ENCODE results near the gene CCNT2. TPM values are rescaled to one million over a fixed set of nuclear protein-coding genes. Genes with fewer than 3 reads are reported as not detected.

CCNT2 gene
- total RNA-seq, 1 experiment from 2014 or later = 18.9 TPM

DNA sequence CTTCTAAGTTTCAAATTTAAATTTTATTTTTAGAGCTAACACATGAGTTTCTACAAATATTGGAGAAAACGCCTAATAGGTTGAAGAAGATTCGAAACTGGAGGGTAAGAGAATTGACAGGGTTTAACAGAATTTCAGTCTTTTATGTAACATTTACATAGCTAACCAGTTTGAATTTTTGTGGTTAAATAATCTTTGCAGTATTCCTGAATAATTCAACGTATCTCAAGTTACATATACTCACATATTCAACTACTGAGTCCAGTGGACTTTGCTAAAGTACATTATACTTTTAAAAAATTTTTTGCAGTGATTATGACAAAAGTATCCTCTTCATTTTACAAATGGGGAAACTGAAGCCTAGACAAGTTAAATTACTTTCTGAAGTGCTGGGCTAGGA, 34.0 kb downstream of the CCNT2 start:
- CTCF ChIA-PET = no interaction called here
- H3K27me3 ChIP-seq (ENCODE audit: low read length) = no peaks in the 10 kb centered on the region
- no peaks in the 10 kb centered on the region for H3K9me3 ChIP-seq (ENCODE audit: low read length)
- no peaks in the 10 kb centered on the region for H4K20me1 ChIP-seq (ENCODE audit: low read length)
- POLR2A ChIA-PET (ENCODE audit: unreplicated experiment) = no interaction called here
- TF ChIP-seq EZH2phosphoT487 (IDR thresholded peaks at IDR 0.05; ENCODE audit: borderline replicate concordance, low read length) (no peak), EZH2 (IDR thresholded peaks at IDR 0.05; ENCODE audit: low read length, unreplicated experiment) (no peak)
- TF ChIP-seq, protein P1, sequence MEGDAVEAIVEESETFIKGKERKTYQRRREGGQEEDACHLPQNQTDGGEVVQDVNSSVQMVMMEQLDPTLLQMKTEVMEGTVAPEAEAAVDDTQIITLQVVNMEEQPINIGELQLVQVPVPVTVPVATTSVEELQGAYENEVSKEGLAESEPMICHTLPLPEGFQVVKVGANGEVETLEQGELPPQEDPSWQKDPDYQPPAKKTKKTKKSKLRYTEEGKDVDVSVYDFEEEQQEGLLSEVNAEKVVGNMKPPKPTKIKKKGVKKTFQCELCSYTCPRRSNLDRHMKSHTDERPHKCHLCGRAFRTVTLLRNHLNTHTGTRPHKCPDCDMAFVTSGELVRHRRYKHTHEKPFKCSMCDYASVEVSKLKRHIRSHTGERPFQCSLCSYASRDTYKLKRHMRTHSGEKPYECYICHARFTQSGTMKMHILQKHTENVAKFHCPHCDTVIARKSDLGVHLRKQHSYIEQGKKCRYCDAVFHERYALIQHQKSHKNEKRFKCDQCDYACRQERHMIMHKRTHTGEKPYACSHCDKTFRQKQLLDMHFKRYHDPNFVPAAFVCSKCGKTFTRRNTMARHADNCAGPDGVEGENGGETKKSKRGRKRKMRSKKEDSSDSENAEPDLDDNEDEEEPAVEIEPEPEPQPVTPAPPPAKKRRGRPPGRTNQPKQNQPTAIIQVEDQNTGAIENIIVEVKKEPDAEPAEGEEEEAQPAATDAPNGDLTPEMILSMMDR (conservative IDR thresholded peaks at IDR 0.05; ENCODE audit: low read depth, low read length) = no peak
- no peaks in the 10 kb centered on the region for H3K9me2 ChIP-seq (replicated peaks; ENCODE audit: low read length)
- ATAC-seq (no peak), DNase-seq (no peak)
- H3K27ac ChIP-seq (ENCODE audit: low read length) = no peak overlapping the region
- intact Hi-C loops (cut with micrococcal nuclease) = no loop called here
- no peak overlapping the region for H3K4me3 ChIP-seq (ENCODE audit: low read length)
- H3K4me1 ChIP-seq (ENCODE audit: insufficient read depth, low read length) = no peaks in the 10 kb centered on the region
- no peak overlapping the region for H2AFZ ChIP-seq (ENCODE audit: low read length)
- H3K9ac ChIP-seq (ENCODE audit: low read length) = no peak overlapping the region
- H3K4me2 ChIP-seq (ENCODE audit: low read length) = no peak overlapping the region
- no TSS peak for BruUV-seq (replicated peaks)
- no peaks in the 10 kb centered on the region for H3F3A ChIP-seq (ENCODE audit: low read length, unreplicated experiment)
- no peaks in the 10 kb centered on the region for H3K79me2 ChIP-seq (ENCODE audit: low read length)
- H3K36me3 ChIP-seq (ENCODE audit: low read depth, low read length) = peaks cover 62% of the 10 kb centered on the region

DNA sequence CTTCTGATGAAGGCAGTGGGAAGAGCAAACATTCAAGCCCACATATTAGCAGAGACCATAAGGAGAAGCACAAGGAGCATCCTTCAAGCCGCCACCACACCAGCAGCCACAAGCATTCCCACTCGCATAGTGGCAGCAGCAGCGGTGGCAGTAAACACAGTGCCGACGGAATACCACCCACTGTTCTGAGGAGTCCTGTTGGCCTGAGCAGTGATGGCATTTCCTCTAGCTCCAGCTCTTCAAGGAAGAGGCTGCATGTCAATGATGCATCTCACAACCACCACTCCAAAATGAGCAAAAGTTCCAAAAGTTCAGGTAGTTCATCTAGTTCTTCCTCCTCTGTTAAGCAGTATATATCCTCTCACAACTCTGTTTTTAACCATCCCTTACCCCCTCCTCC, 35.4 kb downstream of the CCNT2 start:
- Histone ChIP-seq H3K4me2 (ENCODE audit: low read length) (no peak overlapping the region), H3K79me2 (ENCODE audit: low read length) (no peaks in the 10 kb centered on the region), H3K27me3 (ENCODE audit: low read length) (no peaks in the 10 kb centered on the region), H3F3A (ENCODE audit: low read length, unreplicated experiment) (no peaks in the 10 kb centered on the region), H3K36me3 (ENCODE audit: low read depth, low read length) (peaks cover 57% of the 10 kb centered on the region), H3K9me3 (ENCODE audit: low read length) (no peaks in the 10 kb centered on the region), H3K4me1 (ENCODE audit: insufficient read depth, low read length) (peaks cover 10% of the 10 kb centered on the region), H4K20me1 (ENCODE audit: low read length) (no peaks in the 10 kb centered on the region), H3K9ac (ENCODE audit: low read length) (no peak overlapping the region), H2AFZ (ENCODE audit: low read length) (no peak overlapping the region), H3K27ac (ENCODE audit: low read length) (no peak overlapping the region), H3K4me3 (ENCODE audit: low read length) (no peak overlapping the region), H3K9me2 (replicated peaks; ENCODE audit: low read length) (no peaks in the 10 kb centered on the region)
- ChIA-PET CTCF (no interaction called here), POLR2A (ENCODE audit: unreplicated experiment) (no interaction called here)
- DNase-seq = no peak
- BruUV-seq (replicated peaks) = no TSS peak
- TF ChIP-seq, protein P1 (conservative IDR thresholded peaks at IDR 0.05; ENCODE audit: low read depth, low read length) = no peak
- TF ChIP-seq EZH2phosphoT487 (IDR thresholded peaks at IDR 0.05; ENCODE audit: borderline replicate concordance, low read length) (no peak), EZH2 (IDR thresholded peaks at IDR 0.05; ENCODE audit: low read length, unreplicated experiment) (no peak)
- no peak for ATAC-seq
- intact Hi-C loops (cut with micrococcal nuclease) = no loop called here

DNA sequence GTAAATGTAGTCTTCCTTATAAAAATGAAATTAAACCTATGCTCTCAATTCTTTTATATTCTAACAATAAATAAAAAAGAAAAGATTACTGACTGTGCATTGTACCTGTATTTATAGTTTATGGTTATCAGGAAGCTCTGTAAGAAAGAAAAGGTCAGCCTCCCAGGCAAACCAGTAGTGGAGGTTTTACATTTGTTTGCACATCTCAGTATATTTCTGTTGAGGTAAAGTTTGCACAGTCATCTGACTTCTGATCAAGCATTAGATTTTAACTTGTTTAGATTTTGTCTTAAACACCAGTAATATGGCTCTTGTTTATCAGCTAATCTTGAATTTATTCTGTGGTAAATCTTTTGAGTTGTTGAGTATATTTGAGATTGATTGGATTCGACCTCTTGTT, 37.1 kb downstream of the CCNT2 start:
- no peak for ATAC-seq
- no peak overlapping the region for H3K4me3 ChIP-seq (ENCODE audit: low read length)

More for the DNA sequence above, 37.1 kb downstream of the CCNT2 start:
- ChIA-PET CTCF (no interaction called here), POLR2A (ENCODE audit: unreplicated experiment) (no interaction called here)
- intact Hi-C loops (cut with micrococcal nuclease) = no loop called here
- no peak for DNase-seq
- Histone ChIP-seq H3K79me2 (ENCODE audit: low read length) (no peaks in the 10 kb centered on the region), H3K9ac (ENCODE audit: low read length) (no peak overlapping the region), H3K27ac (ENCODE audit: low read length) (no peak overlapping the region), H3K4me2 (ENCODE audit: low read length) (no peak overlapping the region), H3K9me2 (replicated peaks; ENCODE audit: low read length) (no peaks in the 10 kb centered on the region), H3K27me3 (ENCODE audit: low read length) (no peaks in the 10 kb centered on the region), H2AFZ (ENCODE audit: low read length) (no peak overlapping the region), H3K4me1 (ENCODE audit: insufficient read depth, low read length) (peaks cover 14% of the 10 kb centered on the region), H3K9me3 (ENCODE audit: low read length) (no peaks in the 10 kb centered on the region), H3K36me3 (ENCODE audit: low read depth, low read length) (peaks cover 42% of the 10 kb centered on the region), H3F3A (ENCODE audit: low read length, unreplicated experiment) (no peaks in the 10 kb centered on the region), H4K20me1 (ENCODE audit: low read length) (no peaks in the 10 kb centered on the region)
- BruUV-seq (replicated peaks) = no TSS peak
- no peak for TF ChIP-seq EZH2 (IDR thresholded peaks at IDR 0.05; ENCODE audit: low read length, unreplicated experiment)
- TF ChIP-seq, protein P1 (conservative IDR thresholded peaks at IDR 0.05; ENCODE audit: low read depth, low read length) = no peak
- TF ChIP-seq EZH2phosphoT487 (IDR thresholded peaks at IDR 0.05; ENCODE audit: borderline replicate concordance, low read length) = no peak

All from PC-3 (cell line).